GM18870 (cell line): ENCODE results near the gene PEX5.
"Not testable (repeated sequence)": the region's sequence is repeated elsewhere in the genome, so short reads cannot be mapped to it uniquely, and the experiment has no call there.

ENCODE experiments used
- ATAC-seq: cut with Tn5 transposase; IDR thresholded peaks from one replicate; pipeline ENCODE4 v1.9.1; 2021; ENCODE audit warnings: moderate library complexity; ENCODE audit not compliant: unreplicated experiment

PEX5 gene

GRCh38 chr12:7210642-7211151 lies 21.2 kb downstream of the PEX5 start:
- ATAC-seq: no peak

- no peak for ATAC-seq
Measured at GRCh38 chr12:7212678-7213077, 23.2 kb downstream of the PEX5 start.

DNA sequence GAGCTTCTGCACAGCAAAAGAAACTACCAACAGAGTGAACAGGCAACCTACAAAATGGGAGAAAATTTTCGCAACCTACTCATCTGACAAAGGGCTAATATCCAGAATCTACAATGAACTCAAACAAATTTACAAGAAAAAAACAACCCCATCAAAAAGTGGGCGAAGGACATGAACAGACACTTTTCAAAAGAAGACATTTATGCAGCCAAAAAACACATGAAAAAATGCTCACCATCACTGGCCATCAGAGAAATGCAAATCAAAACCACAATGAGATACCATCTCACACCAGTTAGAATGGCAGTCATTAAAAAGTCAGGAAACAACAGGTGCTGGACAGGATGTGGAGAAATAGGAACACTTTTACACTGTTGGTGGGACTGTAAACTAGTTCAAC lies 24.3 kb downstream of the PEX5 start:
- ATAC-seq: not testable (repeated sequence)

- no peak for ATAC-seq
Measured at GRCh38 chr12:7217475-7218069, 28.1 kb downstream of the PEX5 start.

DNA sequence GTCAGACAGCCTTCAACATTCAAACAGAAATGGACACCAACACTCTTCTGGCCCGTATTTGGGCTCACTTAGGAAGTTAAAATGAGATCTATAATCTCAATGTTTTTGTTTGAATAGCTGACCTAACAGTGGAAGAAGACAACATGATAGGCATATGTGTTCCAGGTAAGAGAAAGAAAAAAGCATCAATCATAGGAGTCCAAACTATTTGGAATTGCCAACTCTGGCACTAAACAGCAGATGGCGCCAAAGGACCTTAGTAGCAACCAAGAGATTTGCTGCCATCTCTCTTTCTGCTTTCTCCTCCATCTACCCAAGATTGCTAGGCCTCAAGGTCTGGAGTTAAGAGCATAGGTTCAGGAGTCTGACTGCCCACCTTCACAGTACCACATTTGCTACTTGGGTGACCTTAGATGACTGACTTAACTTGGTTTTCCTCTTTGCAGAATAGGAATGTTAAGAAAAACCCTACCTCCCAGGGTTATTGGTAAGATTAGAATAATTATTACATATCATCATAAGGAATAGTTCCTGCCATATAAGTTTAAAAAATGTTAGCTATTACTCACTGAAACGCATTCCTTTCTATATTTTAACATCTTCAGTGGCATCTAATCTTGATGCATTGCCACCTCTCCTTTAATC lies 30.2 kb downstream of the PEX5 start:
- ATAC-seq: no peak

- ATAC-seq: no peak
Measured at GRCh38 chr12:7221486-7221885, 32.0 kb downstream of the PEX5 start.

DNA sequence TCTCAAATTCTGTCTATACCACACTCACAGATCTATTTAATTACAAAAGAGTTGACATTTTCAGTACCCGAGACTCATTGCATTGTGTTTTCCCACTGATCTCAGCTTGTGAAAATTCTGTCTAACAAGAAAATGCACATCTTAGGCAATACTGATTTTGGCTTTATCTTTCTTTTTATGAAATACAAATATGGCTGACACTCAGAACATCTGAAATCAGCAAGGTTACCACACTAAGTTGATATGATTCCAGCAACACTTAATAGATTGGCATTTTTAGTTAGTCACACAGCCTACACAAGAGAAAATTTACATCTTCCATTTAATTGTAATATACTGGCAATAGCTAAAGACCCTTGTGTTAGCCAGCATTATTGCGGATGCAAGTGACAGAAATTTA lies 40.3 kb downstream of the PEX5 start:
- ATAC-seq: no peak

DNA sequence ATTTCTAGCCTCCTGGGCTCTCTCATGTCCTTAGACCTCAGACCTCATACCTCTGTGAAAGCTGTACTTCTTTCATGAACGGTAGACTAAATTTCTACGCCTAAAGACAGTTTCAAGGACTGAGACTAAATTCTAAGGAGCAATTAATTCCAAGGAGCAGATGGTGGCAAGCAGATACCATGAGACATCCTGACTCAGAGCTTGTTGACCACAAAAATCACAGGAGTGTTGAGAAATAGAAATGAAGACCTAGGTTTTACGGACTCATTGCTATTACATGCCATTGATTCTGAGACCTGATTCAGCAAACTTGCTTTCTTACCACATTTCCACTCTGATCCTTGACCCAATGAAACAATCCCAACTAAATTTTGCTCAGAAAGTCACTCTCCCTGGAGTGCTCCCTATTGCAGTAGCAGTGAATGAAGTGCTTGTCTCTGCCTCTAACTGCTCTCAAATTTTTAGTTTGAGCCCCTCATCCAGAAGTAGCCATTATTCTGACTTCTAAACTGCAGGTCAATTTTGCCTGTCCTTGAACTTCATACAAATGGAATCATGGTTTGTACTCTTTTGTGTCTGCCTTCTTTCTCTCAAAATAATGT lies 52.0 kb downstream of the PEX5 start:
- no peak for ATAC-seq

DNA sequence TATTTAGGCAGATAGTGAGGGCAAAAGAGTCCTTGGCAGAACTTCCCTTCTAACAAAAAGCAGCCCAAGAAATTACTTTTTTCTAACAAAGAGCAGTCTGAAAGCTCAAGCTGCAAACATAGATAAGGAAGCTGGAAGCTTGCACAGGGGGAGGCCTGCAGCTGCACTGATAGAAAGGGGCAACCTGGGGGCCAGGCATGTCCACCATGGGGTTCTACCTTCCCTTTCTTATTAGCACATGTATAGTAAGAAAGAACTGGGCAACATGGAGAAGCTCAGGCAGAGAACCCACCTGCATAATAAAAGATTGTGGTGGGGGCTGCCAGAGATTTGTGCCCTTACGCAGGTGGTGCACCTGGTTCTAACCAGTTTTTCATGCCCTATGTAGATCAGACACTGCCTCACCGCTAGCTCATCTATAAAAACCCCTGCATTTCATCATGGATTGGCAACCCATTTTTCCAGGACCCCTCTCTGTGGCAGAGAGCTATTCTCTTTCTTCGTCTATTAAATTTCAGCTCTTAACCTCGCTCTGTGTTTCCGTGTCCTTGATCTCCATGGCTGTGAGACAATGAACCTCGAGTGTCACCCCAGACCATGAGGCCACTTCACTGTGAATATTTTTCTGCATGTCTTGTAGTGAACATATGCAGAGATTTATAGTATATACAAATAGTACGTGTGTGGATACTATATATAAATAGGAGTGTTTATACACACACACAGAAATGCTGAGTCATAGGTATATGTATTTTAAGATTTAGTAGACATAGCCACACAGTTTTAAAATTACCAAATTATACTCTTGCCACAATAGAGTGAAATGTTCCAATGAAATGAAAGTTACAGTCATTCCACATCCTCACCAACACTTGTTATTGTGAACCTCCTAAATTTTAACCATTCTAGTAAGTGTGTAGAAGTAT lies 53.0 kb downstream of the PEX5 start:
- no peak for ATAC-seq

DNA sequence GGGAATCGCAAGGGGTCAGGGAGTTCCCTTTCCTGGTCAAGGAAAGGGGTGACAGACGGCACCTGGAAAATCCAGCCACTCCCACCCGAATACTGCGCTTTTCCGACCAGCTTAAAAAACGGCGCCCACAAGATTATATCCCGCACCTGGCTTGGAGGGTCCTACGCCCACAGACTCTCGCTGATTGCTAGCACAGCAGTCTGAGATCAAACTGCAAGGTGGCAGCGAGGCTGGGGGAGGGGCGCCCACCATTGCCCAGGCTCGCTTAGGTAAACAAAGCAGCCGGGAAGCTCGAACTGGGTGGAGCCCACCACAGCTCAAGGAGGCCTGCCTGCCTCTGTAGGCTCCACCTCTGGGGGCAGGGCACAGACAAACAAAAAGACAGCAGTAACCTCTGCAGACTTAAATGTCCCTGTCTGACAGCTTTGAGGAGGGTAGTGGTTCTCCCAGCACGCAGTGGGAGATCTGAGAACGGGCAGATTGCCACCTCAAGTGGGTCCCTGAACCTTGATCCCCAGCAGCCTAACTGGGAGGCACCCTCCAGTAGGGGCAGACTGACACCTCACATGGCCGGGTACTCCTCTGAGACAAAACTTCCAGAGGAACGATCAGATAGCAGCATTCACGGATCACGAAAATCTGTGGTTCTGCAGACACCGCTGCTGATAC lies 62.0 kb downstream of the PEX5 start:
- not testable (repeated sequence) for ATAC-seq

- ATAC-seq: no peak
Measured at GRCh38 chr12:7259060-7259459, 69.6 kb downstream of the PEX5 start.
